NCI-H460 (cell line): ENCODE data around the gene SEMA4B. TPM values are rescaled to one million over a fixed set of nuclear protein-coding genes. Genes with fewer than 3 reads are reported as not detected.
"Not testable (repeated sequence)": the region's sequence is repeated elsewhere in the genome, so short reads cannot be mapped to it uniquely, and the experiment has no call there.

ENCODE experiments used
- DNase-seq: peaks from one replicate; pipeline ENCODE4 v3.0.0-alpha.2; 2016; ENCODE audit warnings: low read depth; ENCODE audit errors: extremely low read depth
- total RNA-seq: library from RNA; depleted of rRNA; stranded (reverse); fragments of >200 nt; shearing (Covaris generic); gene quantifications from 2 replicates; pipeline ENCODE4 v1.2.3, GENCODE V29; 2014

Gene SEMA4B
- total RNA-seq, 1 experiment from 2014 or later = 14.4 TPM

DNA sequence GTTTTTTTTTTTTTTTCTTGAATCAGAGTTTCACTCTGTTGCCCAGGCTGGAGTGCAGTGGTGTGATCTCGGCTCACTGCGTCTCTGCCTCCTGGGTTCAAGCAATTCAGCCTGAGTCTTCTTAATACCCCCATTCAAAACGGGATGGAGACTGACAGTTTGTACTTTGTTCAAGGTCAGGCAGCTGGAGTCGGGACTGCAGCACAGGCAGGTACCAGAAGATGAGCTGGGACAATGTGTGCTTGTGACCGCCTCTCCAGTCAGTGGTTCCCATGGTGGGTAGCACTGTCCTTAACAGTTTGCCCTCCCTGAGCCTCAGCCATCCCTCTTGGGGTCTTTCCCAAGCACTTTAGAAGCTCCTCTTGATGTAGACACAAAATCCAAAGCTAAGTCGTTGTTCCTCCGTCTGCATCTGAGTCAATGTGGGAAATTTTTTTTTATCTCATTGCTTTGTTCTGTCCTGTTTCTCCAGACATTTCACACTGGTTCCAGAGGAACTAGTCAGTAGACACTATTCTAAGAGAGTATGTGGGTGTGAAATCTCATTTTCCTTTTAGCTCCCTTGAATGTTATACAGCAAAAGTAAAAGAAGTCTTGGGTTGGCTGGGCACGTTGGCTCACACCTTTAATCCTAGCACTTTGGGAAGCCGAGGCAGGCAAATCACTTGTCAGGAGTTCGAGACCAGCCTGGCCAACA is 43.0 kb downstream of the SEMA4B start:
- DNase-seq = no peak

DNA sequence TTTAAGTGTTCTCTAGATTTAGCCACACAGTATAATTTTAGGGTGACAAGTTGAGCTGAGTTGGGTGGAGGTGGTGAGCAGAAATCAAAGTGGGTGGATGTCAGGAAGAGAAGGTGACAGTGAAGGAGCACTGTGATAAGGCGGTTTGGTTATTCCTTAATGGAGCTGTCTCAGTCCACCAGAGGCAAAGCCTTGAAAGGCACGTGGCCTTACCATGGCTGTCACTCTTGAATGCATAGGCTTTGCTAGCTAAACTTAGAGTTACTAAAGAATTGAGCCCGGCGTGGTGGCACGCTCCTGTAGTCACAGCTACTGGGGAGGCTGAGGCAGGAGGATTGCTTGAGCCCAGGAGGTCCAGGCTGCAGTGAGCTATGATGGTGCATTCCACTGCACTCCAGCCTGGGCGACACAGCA is 47.7 kb downstream of the SEMA4B start:
- no peak for DNase-seq

DNA sequence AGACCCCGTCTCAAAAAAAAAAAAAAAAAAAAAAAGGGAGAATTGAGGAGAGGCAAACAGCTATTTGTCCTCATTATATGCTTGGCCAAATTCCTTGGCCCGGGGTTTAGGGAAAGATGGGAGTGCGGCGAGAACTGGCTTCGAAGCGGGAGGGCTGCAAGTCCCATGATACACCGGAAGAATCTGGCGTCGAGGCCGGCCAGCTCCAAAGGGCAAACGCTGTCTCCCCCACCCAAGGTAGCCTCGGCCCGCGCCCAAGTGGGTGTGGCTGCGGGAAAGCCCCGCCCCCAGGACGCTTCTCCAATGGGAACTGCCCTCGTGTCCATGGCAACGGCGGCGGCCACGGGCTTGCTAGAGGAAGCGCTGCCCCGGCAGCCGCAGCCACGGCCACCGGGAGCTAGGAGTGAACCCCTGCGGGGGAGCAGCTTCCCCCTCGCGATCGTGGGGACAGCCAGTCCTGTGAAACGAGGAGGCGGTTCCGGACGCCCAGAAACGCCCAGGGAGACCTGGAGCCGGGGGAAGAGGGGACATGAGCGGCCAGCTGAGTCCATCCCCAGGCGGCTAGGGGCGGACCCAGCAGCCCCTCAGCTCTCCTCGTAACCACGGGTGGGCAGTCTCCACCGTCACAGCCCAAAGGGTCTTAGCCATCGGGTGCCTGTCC is 48.2 kb downstream of the SEMA4B start, which contains the start of gene TTLL13:
TSS of gene TTLL13 (plus strand) at position 354 of the 661 bp plus-strand sequence. CDS start 1,075 bp downstream, outside the sequence.
- peak; percentile 88 for DNase-seq

DNA sequence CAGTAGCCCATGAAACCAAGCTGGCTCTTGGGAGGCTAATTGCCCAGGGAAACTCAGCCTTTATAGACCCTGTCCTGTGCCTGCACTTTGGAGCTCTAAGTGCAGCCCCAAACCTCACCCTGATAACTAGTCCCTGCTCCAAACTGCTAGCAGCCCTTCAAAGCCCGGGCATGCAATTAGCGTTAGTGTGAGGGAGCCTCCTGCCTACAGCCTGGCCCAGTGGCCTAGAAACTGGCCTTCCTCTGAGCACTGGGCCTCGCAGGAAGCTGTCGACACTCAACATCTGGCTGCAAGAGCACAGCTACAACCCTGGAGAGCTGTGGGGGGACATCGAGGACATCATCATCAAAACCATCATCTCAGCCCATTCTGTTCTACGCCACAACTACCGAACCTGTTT is 56.6 kb downstream of the SEMA4B start:
- DNase-seq = no peak

DNA sequence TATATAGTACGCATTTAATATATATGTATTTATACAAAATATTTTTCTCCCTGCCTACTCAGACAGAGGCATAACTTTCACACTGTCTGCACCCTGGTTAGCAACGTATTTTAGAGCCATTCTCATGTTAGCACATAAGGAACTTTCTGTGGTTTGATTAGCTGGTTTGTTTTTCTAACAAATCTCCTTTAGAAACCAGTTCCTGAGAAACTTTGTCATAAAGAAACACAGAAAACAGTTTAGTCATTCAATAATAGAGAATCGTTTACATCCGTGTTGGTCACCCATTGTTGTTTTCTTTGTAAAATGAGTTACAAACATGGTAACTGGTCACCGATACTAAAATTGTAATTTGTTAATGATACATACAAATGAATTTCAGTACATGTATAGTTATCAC is 58.4 kb downstream of the SEMA4B start:
- no peak for DNase-seq

DNA sequence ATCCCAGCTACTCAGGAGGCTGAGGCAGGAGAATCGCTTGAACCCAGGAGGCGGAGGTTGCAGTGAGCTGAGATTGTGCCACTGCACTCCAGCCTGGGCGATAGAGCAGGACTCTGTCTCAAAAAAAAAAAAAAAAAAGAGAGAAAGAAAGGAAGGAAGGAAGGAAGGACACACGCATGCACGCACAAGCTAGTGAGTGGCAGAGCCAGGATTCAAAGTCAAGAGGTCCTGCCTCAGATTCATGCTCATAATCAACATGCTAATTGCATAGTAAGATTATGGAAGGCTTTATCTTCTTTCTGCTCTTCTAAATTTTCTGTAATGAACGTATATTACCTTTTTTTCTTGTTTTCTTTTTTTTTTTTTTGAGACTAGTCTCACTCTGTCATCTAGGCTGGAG is 59.6 kb downstream of the SEMA4B start:
- not testable (repeated sequence) for DNase-seq

DNA sequence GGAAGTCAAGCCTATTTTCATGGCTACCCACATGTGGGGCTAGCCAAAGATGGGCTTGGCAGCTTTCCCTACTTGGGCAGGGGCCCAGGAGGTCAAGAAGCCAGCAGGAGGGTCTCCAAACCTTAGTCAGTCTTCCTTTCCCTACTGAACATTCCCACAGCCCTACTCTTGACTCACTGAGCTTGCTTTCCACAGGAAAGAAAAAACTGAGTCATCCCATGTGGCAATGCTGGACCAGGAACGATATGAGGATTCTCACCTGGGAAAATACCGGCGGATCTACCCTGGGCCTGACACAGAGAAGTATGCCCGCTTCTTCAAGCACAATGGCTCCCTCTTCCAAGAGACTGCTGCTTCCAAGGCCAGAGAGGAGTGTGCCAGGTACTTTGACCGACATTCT is 60.7 kb downstream of the SEMA4B start:
- DNase-seq = no peak

DNA sequence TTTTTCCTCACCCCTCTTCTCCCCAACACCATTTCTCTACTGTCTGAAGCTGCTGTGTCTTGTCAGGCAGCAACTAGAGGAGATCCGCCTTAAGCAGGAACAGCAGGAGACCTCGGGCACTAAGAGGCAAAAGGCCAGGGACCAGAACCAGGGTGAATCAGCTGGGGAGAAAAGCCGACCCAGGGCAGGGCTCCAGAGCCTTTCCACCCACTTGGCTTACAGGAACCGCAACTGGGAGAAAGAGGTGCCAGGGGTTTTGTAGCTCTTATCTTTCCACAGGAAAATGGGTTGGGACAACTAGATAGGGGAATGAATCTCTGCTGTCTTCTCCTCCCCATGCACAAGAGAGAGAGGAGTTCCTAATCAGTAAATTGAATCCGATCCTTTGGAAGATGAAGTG is 61.3 kb downstream of the SEMA4B start:
- DNase-seq = no peak

DNA sequence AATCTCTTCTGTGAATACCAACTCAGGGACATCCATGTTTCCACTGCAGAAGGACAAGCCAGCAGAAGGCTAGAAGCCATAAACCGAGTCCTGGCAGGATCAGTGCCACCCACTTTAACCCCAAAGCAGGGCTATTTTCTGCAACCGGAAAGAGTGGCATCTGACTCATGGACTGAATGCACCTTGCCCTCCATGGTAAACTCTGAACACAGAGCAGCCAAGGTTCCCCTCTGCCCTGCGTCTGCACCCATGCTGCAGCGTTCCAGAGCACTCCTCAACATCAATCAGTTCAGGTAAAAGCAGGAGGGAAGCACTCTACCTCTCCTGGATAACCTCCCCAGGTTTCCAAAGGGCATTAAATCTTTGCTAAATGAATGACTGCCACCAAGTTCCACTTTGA is 63.5 kb downstream of the SEMA4B start:
- no peak for DNase-seq

DNA sequence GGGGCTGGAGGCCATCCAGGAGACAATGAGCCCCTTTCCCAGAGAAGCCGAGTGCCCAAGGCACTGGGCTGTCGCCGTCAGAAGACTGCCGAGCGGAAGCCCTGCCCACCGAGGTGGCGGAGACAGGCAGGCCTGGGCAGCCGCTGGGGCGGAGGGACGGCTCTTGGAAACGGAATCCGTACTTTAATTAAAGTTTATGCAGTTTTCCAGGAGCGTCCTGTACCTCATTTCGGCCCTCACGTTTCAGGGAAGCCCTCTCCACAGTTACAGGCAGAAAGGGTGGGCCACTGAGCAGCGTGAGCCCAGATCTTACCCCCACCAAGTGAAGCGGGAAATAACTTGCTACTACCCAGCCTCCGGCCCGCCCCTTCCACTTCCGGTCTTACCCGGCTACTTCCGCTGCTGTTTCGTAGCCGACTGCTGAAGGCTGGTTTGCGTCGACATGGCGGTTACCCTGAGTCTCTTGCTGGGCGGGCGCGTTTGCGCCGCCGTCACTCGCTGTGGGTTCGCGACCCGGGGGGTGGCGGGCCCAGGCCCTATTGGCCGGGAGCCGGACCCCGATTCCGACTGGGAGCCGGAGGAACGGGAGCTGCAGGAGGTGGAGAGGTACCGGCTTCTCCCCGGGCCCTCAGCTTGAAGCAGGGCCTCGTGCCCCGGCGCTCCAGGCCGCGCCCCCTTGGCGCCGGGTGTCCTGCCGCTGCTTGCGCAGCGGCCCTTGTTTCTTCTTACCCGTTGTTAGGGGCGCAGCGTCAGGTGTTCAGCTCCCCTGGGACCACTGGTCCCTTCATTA is 64.3 kb downstream of the SEMA4B start, which contains the start of gene NGRN:
TSS of gene NGRN (plus strand) at position 402 of the 790 bp plus-strand sequence. CDS start at position 443, 41 bp downstream.
- DNase-seq = peak; percentile 84

DNA sequence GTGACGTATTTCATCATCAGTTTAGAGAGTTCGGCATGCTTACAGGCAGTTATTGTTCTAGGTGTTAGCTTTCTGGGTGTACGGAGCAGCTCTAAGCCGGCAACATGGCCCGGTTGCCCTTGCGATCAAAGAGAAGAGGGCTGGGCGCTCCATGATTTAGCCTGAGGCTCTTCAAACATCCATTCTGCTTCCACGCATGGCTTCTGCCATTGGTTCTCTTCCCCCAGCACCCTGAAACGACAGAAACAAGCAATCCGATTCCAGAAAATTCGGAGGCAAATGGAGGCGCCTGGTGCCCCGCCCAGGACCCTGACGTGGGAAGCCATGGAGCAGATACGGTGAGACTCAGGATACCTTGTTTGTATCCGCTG is 64.9 kb downstream of the SEMA4B start:
- DNase-seq = no peak

DNA sequence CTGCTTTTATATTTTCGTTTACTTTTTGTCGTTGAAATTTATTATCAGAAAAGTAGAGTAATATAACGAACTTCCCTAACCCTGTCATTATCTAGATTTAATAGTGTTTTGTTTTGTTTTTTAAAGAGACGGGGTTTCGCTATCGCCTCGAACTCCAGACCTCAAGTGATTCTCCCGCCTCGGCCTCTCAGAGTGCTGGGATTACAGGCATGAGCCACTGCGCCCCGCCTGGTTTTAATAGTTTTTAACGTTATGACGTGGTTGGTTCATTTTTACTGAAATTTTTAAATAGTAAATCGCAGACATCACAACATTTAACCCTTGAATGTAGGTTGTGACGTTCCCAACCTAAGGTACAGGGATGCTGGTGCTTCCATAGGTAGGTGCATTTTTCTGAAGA is 65.4 kb downstream of the SEMA4B start:
- DNase-seq = no peak

DNA sequence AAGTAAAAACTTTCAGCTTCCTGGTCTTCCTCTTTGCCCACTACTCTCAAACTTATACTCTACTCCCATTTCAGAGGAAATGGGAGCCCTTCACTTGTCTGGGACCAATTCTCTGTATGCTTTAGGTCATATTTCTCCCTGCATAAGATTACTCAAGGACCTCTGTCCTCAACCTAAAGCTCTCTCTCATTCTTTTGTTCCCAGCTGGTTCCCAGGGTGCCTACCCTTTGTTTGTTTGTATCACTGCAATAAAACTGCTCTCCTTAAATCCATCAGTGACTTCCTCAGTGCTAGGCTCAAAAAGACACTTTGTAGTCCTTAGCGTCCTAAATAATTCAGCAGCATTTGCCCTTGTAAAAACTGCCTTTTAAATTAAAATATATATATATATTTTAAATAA is 67.3 kb downstream of the SEMA4B start:
- no peak for DNase-seq

DNA sequence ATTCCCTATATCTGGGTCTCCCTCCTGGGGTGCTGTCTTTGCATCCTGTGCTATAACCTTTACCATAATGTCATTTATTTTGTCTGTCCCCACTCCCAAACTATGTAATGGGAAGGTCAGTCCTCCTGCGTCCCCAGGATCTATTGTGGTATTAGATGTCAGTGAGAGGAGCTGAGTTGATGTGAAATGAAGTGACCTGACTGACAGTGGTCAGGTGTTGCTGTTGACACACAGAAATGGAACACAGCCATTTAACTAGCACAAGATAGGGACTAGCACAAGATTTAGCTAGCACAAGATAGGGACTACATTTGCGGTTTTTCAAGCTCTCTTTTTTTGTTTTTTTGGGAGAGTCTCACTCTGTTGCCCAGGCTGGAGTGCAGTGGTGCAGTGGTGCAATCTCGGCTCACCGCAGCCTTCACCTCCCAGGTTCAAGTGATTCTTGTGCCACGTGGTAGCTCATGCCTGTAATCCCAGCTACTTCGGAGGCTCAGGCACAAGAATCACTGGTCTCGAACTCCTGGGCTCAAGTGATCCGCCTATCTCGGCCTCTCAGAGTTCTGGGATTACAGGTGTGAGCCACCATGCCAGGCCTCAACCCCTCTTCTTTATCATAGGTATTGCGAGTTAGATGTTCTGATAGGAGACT is 69.5 kb downstream of the SEMA4B start:
- no peak for DNase-seq

DNA sequence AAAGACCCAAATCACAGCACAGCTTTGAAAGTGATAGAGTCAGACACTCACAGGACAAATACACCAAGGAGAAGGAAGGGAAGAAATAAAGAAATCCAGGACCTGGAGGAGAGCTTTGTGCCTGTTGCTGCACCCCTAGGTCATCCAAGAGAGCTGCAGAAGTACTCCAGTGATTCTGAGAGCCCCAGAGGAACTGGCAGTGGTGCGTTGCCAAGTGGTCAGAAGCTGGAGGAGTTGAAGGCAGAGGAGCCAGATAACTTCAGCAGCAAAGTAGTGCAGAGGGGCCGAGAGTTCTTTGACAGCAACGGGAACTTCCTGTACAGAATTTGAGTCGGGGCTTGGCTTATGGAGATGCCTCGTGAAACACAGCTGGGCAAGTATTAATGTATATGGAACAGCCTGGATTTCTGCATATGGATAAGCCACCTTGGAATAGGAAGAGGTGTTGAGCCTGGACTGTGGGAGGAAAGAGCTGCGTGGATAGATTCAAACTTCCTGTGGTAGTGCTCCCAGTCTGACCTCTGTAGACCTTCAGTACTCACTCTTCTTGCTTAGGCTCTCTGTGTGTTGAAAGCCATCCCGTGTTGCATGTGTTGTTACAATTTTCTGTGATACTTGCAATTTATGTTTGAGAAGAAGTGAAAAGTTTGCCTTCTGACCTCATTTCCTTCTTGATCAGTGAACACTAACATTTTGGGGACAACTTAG is 70.5 kb downstream of the SEMA4B start:
- DNase-seq = no peak

DNA sequence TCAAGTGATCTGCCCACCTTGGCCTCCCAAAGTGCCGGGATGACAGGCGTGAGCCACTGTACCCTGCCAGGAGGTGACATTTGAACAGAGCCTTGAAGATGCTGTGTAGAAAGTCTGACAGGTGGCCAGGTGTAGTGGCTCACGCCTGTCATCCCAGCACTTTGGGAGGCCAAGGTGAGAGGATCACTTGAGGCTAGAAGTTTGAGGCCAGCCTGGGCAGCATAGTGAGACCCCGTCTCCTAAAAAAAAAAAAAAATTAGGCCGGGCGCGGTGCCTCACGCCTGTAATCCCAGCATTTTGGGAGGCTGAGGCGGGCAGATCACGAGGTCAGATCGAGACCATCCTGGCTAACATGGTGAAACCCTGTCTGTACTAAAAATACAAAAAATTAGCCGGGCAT is 77.3 kb downstream of the SEMA4B start:
- not testable (repeated sequence) for DNase-seq
